ENCODE results near the gene PHF21A.

DNA sequence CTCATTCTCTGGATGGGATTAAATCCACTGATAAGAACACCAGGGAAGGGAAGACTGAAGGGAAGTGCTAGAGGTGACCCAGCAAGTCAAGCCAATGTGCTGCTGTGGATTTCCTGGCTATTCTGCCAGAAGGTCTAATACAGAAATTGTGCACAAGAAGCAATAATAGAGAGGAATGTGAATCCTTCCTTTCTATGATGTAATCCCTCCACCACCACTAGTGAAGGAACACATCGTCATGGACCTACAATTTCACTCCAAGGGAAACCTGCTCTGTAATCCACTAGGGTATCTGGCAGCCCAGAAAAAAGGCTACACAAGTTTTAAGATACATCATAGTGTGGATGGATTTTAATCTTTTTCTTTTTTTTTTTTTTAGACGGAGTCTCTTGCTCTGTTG, 181.4 kb downstream of the PHF21A start:
- TF ChIP-seq, protein P1, sequence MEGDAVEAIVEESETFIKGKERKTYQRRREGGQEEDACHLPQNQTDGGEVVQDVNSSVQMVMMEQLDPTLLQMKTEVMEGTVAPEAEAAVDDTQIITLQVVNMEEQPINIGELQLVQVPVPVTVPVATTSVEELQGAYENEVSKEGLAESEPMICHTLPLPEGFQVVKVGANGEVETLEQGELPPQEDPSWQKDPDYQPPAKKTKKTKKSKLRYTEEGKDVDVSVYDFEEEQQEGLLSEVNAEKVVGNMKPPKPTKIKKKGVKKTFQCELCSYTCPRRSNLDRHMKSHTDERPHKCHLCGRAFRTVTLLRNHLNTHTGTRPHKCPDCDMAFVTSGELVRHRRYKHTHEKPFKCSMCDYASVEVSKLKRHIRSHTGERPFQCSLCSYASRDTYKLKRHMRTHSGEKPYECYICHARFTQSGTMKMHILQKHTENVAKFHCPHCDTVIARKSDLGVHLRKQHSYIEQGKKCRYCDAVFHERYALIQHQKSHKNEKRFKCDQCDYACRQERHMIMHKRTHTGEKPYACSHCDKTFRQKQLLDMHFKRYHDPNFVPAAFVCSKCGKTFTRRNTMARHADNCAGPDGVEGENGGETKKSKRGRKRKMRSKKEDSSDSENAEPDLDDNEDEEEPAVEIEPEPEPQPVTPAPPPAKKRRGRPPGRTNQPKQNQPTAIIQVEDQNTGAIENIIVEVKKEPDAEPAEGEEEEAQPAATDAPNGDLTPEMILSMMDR (IDR thresholded peaks at IDR 0.05) = no peak
- no peak for TF ChIP-seq POLR2AphosphoS5 (IDR thresholded peaks at IDR 0.05; ENCODE audit: insufficient read depth in 1 of 2, low read depth in 1 of 2)
- TF ChIP-seq POLR2A (IDR thresholded peaks at IDR 0.05) = no peak
